DOHH2 (cell line): ENCODE results near the gene MYL5.

Experiments used
- H3F3A ChIP-seq: fragments of 200-600 bp; sonication (generic), shearing (Covaris generic); 2 replicates; pipeline ENCODE4 v1.6.0; 2016; ENCODE audit warnings: antibody characterized with exemption, mild to moderate bottlenecking; ENCODE audit not compliant: control insufficient read depth, insufficient read depth
- H3K27ac ChIP-seq: fragments of 200-600 bp; sonication (generic); 2 replicates; pipeline ENCODE4 v1.5.1; 2014; ENCODE audit warnings: low read depth, mild to moderate bottlenecking, low read length, moderate library complexity
- H3K27me3 ChIP-seq: fragments of 200-600 bp; sonication (generic); 2 replicates; pipeline ENCODE4 v1.6.1; 2014; ENCODE audit warnings: mild to moderate bottlenecking, low read length, mixed read lengths; ENCODE audit not compliant: control insufficient read depth
- H3K36me3 ChIP-seq: fragments of 200-600 bp; sonication (generic); 2 replicates; pipeline ENCODE4 v1.6.1; 2014; ENCODE audit warnings: mild to moderate bottlenecking, low read length, moderate library complexity, mixed read lengths; ENCODE audit not compliant: control insufficient read depth
- H3K4me1 ChIP-seq: fragments of 200-600 bp; sonication (generic); 2 replicates; pipeline ENCODE4 v1.6.1; 2014; ENCODE audit warnings: mild to moderate bottlenecking, low read length, mixed read lengths; ENCODE audit not compliant: control insufficient read depth
- H3K4me2 ChIP-seq: fragments of 200-600 bp; sonication (generic); 2 replicates; pipeline ENCODE4 v1.6.0; 2014; ENCODE audit warnings: mild to moderate bottlenecking, low read length, moderate library complexity
- H3K4me3 ChIP-seq: fragments of 200-600 bp; sonication (generic); 2 replicates; pipeline ENCODE4 v1.5.1; 2014; ENCODE audit warnings: mild to moderate bottlenecking, low read length, mixed read lengths
- H3K79me2 ChIP-seq: fragments of 200-600 bp; sonication (generic); 2 replicates; pipeline ENCODE4 v1.6.1; 2014; ENCODE audit warnings: mild to moderate bottlenecking, low read length, mixed read lengths; ENCODE audit not compliant: control insufficient read depth
- H3K9me2 ChIP-seq: fragments of 200-600 bp; sonication (generic); replicated peaks from 2 replicates; pipeline ENCODE4 v1.6.1; 2014; ENCODE audit warnings: mild to moderate bottlenecking, low read length, mixed read lengths; ENCODE audit not compliant: control insufficient read depth
- H3K9me3 ChIP-seq: fragments of 200-600 bp; sonication (generic); 2 replicates; pipeline ENCODE4 v1.6.1; 2014; ENCODE audit warnings: antibody characterized with exemption, low read length, mixed read lengths; ENCODE audit not compliant: control insufficient read depth, insufficient read depth
- H4K20me1 ChIP-seq: fragments of 200-600 bp; sonication (generic); 2 replicates; pipeline ENCODE4 v1.6.0; 2014; ENCODE audit warnings: low read depth, mild to moderate bottlenecking, antibody characterized with exemption, low read length, moderate library complexity; ENCODE audit not compliant: control insufficient read depth, insufficient read depth
- EZH2phosphoT487 ChIP-seq: fragments of 200-600 bp; sonication (generic); IDR thresholded peaks from 2 replicates; pipeline ENCODE4 v1.6.1; 2017; ENCODE audit warnings: borderline replicate concordance, mild to moderate bottlenecking, antibody characterized with exemption, low read length, moderate library complexity, mixed read lengths
- TF ChIP-seq, protein P1 (sequence below): fragments of 200-600 bp; sonication (generic); IDR thresholded peaks from one replicate; pipeline ENCODE4 v1.5.1; 2014; ENCODE audit warnings: antibody characterized with exemption, mild to moderate bottlenecking, low read depth, low read length; ENCODE audit not compliant: poor library complexity, severe bottlenecking

MYL5 gene

DNA sequence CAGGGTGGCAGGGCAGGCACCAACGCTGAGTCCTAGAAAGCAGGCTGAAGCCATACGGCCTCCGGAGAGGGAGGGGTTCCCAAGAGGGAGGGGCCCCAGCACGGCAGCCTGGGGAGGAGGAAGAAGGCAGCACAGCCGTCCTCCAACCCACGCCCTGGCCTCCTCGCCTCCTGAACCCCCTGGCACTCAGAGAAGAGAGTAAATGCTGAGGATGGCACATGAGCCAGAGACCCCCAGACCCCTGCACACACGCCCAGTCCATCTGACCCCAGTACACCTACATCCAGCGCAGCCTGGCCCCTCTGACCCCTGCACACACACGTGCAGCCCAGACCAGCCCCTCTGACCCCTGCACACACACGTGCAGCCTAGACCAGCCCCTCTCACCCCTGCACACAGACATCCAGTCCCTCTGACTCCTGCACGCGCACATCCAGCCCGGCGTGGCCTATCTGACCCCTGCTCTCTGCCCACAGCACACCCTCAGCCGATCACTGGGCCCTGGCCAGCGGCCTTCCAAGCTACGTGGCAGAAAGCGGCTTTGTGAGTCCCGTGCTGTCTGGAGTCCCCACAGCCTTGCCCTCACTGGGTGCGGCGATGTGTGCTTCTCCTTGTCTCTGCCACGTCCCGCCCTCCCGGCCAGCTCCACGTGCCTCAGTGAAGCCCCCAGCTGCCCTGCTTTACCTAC lies 18.7 kb upstream of the MYL5 start:
- Histone ChIP-seq H3K27me3 (no peaks in the 10 kb centered on the region), H3K27ac (no peak overlapping the region), H4K20me1 (no peaks in the 10 kb centered on the region), H3K36me3 (no peaks in the 10 kb centered on the region), H3K4me1 (no peaks in the 10 kb centered on the region), H3K9me2 (no peaks in the 10 kb centered on the region), H3K4me2 (no peak overlapping the region), H3F3A (no peaks in the 10 kb centered on the region), H3K9me3 (peaks cover 11% of the 10 kb centered on the region; the same call in 1 of the 2 replicates), H3K4me3 (no peak overlapping the region), H3K79me2 (no peaks in the 10 kb centered on the region)
- TF ChIP-seq, protein P1, sequence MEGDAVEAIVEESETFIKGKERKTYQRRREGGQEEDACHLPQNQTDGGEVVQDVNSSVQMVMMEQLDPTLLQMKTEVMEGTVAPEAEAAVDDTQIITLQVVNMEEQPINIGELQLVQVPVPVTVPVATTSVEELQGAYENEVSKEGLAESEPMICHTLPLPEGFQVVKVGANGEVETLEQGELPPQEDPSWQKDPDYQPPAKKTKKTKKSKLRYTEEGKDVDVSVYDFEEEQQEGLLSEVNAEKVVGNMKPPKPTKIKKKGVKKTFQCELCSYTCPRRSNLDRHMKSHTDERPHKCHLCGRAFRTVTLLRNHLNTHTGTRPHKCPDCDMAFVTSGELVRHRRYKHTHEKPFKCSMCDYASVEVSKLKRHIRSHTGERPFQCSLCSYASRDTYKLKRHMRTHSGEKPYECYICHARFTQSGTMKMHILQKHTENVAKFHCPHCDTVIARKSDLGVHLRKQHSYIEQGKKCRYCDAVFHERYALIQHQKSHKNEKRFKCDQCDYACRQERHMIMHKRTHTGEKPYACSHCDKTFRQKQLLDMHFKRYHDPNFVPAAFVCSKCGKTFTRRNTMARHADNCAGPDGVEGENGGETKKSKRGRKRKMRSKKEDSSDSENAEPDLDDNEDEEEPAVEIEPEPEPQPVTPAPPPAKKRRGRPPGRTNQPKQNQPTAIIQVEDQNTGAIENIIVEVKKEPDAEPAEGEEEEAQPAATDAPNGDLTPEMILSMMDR = no peak
- no peak for TF ChIP-seq EZH2phosphoT487

DNA sequence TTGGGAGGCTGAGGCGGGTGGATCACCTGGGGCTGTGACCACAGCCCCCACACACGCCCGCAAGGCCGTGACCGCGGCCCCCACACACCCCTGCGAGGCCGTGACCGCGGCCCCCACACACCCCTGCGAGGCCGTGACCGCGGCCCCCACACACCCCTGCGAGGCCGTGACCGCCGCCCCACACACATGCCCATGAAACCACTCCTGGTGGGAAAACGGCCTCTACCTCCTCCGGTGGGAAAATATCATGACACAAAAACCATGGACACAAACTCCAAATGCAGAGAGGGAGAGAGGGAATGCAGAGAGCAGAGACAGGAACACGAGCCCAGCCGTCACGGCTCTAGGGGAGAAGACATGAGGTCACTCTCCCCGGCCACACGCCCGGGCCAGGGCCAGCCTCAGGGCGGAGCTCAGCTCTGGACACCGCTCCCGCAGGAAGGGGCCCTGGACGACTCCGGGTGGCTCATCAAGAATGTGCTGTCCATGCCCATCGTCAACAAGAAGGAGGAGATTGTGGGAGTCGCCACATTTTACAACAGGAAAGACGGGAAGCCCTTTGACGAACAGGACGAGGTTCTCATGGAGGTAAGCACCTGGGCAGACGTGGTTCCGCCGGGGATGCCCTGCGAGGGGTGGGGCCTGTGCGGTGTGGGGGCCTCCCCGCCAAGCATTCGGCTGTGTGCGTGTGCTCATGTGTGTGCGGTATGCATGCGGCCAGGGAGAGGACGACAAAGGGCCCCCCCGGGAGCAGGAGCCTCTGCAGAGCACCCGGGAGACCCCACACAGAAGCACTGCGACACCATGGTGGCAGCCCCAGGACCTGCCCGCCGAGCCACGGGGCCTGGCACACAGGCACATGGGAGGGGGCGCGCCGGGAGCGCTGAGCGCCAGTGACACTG lies 17.7 kb upstream of the MYL5 start:
- H3K27me3 ChIP-seq = no peaks in the 10 kb centered on the region
- H3K4me2 ChIP-seq = no peak overlapping the region
- H3F3A ChIP-seq = no peaks in the 10 kb centered on the region

DNA sequence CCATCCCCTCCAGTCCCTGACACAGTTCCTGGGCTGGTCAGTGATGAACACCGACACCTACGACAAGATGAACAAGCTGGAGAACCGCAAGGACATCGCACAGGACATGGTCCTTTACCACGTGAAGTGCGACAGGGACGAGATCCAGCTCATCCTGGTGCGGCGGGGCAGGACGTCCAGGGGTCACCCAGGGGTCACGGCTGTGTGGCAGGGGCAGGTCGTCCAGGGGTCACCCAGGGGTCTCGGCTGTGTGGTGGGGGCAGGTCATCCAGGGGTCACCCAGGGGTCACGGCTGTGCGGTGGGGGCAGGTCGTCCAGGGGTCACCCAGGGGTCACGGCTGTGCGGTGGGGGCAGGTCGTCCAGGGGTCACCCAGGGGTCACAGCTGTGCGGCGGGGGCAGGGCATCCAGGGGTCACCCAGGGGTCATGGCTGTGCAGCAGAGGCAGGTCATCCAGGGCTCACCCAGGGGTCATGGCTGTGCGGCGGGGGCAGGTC lies 17.0 kb upstream of the MYL5 start:
- TF ChIP-seq EZH2phosphoT487 = no peak
- TF ChIP-seq, protein P1 = no peak
- no peaks in the 10 kb centered on the region for H3K9me2 ChIP-seq

More for the DNA sequence above, 17.7 kb upstream of the MYL5 start:
- Histone ChIP-seq H3K9me2 (no peaks in the 10 kb centered on the region), H3K27ac (no peak overlapping the region), H3K36me3 (no peaks in the 10 kb centered on the region), H3K9me3 (peaks cover 11% of the 10 kb centered on the region; the same call in 1 of the 2 replicates), H3K4me1 (no peaks in the 10 kb centered on the region), H3K79me2 (no peaks in the 10 kb centered on the region), H4K20me1 (no peaks in the 10 kb centered on the region), H3K4me3 (no peak overlapping the region)
- TF ChIP-seq EZH2phosphoT487 = no peak
- TF ChIP-seq, protein P1 = no peak

More for the DNA sequence above, 17.0 kb upstream of the MYL5 start:
- Histone ChIP-seq H3K27me3 (no peaks in the 10 kb centered on the region), H3K4me1 (no peaks in the 10 kb centered on the region), H3K79me2 (no peaks in the 10 kb centered on the region), H3K36me3 (no peaks in the 10 kb centered on the region), H4K20me1 (no peaks in the 10 kb centered on the region), H3K4me2 (no peak overlapping the region), H3F3A (no peaks in the 10 kb centered on the region), H3K9me3 (peaks cover 11% of the 10 kb centered on the region; the same call in 1 of the 2 replicates), H3K27ac (no peak overlapping the region), H3K4me3 (no peak overlapping the region)
